HG02610 (cell line): ENCODE measurements around the gene PLXNA4.

Experiments used
- ATAC-seq: cut with Tn5 transposase; IDR thresholded peaks from one replicate; pipeline ENCODE4 v1.9.1; 2021; ENCODE audit warnings: mild to moderate bottlenecking, moderate library complexity; ENCODE audit not compliant: unreplicated experiment

Gene PLXNA4

DNA sequence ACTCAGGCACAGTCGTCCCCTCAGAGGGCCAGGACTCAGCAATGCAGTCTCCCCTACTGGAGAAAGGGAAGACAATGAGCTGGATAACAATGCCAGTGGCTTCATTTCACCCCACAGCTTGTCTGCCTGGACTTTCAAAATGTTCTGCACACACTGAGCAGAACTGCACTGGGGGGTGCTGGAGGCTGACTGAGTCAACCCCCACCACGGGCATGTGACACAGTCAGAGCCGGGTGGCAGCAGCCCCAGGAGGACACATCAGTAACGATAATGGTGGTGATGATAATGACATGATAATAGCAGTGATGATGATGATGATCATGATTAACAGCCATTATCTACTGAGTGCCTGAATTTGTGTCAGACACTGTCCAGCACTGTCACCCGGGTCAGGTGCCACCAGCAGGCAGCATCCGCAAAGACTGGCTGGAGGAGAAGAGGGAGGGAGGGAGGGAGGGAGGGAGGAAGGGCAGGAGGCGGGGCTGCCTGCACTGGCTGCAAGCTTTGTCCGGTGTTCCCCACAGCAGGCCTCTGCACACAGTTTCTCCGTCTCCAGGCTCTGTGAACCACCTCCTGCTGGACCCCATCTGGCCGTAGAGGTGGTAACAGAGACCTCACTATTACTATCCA lies 67.4 kb downstream of the PLXNA4 start:
- no peak for ATAC-seq

DNA sequence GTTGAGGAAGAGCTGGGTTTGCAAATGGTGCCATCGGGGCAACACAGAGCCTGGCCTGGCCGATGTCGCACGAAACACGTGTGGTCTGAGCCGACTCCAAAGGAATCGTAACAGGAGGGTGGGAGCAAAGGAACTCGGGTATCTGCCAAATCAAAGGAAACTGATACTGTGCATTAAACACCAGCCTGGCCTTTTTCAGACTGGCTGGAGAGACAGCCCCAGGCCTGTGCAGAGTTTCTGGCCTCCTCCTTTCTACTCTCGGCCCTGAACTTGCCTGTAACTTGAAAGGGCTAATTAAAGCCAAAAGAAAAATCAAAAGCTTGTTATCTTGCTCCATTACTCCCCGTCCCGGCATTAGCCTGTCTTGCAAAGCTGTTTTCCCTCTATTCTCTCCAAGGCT lies 71.4 kb downstream of the PLXNA4 start:
- no peak for ATAC-seq

DNA sequence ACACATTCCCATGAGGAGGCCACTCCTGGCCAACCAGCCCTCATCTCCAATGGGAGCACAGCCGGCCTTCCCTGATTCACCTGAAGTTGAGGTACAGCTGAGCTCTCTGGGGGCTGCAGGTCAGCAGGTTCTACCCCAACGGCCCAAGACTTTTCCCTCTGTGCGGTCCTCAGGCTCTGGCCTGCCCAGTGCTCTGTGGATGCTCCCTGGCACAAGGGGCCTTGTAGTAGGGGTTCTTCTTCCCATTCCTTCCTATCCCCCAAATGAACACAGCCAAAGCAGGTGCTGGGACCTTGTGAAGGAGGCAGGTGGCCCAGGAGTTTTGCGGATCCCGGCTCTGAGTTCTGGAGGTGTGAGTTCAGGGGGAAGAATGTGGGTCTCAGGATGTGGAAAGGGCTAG lies 72.2 kb downstream of the PLXNA4 start:
- ATAC-seq = no peak

GRCh38 chr7:132503415-132503814 lies 72.9 kb downstream of the PLXNA4 start:
- no peak for ATAC-seq

DNA sequence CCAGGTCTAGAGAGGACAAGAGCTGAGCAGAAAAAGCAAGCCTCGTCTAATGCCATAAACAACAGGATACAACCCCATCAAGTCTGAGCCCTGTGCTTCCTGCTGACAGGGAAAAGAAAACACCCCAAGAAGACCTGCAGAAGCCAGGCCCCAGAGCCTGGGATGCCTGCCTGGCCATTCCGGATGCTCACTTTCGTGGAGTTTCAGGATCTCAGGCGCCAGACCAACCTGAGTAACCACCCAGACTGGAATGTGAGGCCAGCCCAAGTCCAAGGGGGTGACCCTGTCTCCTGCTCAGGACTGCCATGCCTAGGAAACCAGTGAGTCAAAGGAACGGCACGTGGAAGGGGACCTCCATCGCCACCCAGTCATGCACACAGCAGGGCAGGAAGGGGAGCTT lies 74.3 kb downstream of the PLXNA4 start:
- ATAC-seq = no peak

DNA sequence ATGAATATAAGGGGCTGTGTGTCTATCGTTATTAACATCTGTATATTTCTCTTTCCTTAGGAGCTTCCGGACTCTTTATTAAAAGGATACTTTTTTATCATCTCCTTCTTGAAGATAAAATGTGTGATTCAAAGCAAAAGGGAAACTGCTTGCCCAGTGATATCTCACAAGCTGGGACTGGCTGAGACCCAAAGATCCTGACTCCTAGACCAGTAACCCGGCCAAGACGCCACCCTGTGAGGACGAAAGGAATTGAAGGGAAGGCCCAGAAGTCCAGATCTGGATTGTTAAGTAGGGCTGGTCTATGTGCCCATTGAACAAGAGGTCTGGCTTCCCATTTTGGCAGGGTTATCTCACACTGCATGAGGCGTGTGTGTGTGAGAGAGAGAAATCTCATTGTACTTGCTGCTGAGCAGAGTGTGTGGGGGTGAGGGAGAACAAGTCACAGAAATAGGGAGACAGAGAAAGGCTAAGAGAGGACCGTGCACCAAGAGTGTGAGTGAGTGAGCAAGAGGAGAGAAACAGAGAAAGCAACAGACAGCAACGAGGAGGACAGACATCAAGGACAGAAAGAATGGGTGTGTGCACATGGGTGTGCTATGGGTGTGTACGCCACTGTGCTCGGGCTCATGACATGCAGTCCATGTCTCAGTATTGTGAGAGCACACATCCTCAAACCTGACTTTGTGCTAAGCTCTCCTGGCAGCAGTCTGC lies 75.4 kb downstream of the PLXNA4 start:
- no peak for ATAC-seq

- ATAC-seq = no peak
These were observed 76.8 kb downstream of the PLXNA4 start for GRCh38 chr7:132499487-132499886.

GRCh38 chr7:132499065-132499464 lies 77.2 kb downstream of the PLXNA4 start:
- ATAC-seq = no peak

- ATAC-seq = no peak
These were observed 78.0 kb downstream of the PLXNA4 start for GRCh38 chr7:132498319-132498718.

DNA sequence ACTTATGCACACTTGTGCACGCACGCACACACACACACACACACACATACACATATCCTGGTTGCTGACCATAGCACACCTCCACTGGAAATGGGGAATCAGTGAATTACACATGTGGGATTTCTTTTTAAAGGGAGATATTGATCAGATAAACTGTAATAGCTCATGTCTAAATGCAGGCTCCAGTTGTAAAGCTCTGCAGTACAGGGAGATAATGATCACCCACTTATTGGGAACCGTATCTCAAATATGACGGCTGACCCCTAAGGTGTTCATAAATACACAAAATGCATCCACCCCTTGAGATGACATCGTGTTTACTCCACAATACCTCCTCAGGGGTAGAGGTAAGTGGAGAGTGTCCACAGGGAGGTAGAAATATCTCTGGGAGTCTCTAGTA lies 79.2 kb downstream of the PLXNA4 start:
- ATAC-seq = no peak

- ATAC-seq = no peak
These were observed 80.3 kb downstream of the PLXNA4 start for GRCh38 chr7:132495936-132496335.

DNA sequence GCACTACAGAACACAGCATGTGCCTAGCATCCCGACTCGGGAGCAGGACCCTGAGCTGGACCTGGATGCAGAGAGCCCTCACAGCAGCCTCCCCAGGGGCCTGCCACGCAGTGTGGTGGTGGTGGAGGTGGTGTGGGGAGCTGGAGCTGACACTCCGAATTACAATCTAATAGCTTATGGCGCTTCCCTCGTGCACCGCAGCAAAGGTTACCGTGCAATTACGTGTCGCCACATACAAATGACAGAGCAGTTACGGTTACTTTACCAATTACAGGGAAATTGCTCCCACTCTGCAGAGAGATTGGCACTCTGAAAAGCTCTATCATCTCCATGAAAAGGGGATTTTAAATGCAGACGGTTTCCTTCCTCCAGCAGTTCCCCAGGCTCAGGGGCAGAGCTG lies 81.8 kb downstream of the PLXNA4 start:
- no peak for ATAC-seq

- no peak for ATAC-seq
These were observed 83.3 kb downstream of the PLXNA4 start for GRCh38 chr7:132492823-132493445.

DNA sequence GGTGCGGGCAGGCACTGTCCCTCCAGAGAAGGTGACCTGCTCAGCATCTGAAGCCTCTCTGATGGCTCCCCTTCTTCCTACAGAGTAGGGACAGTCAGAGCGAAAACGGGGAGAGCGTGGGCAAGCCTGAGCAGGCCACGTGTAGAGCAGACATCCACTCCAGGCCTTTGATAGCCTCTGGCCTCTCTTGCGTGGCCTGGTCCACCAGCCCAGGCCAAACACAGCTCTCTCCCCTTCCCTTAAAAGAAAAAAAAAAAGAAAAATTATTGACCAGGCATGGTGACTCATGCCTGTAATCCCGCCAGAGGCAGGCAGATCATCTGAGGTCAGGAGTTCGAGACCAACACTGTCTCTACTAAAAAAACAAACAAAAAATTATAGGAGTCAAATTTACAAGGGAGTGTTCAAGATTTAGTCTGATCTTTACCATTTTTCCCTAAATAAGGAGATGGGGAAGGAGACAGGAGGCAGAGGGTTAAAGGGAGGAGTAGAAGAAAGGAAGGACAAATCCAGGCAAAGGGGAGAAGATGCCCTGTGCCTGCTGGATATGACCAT lies 84.8 kb downstream of the PLXNA4 start:
- ATAC-seq = no peak

- no peak for ATAC-seq
These were observed 85.8 kb downstream of the PLXNA4 start for GRCh38 chr7:132490474-132490873.

GRCh38 chr7:132489776-132490237 lies 86.5 kb downstream of the PLXNA4 start:
- ATAC-seq = no peak

GRCh38 chr7:132488634-132489302 lies 87.5 kb downstream of the PLXNA4 start:
- no peak for ATAC-seq

DNA sequence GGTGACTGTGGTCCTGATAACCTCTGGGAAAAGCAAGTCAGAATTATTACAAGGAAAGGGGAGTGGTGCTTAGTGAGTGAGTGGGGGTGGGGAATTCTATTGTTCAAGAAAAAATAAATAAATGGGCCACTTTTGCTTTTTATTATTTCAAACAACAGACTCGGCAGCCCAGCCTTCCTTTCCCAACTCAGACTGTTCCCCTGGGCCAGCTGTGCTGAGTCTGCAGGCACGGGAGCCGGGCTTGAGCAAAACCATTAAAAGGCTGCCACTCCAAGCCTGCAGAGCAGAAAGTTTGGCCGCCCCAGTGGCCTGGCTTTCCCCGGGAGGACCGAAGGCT lies 90.0 kb downstream of the PLXNA4 start:
- ATAC-seq = no peak

- no peak for ATAC-seq
These were observed 90.5 kb downstream of the PLXNA4 start for GRCh38 chr7:132485600-132486273.

GRCh38 chr7:132485136-132485535 lies 91.1 kb downstream of the PLXNA4 start:
- no peak for ATAC-seq

- ATAC-seq = no peak
These were observed 93.4 kb downstream of the PLXNA4 start for GRCh38 chr7:132482866-132483265.
